ENCODE results near the gene ZBTB38.

The ZBTB38 gene

DNA sequence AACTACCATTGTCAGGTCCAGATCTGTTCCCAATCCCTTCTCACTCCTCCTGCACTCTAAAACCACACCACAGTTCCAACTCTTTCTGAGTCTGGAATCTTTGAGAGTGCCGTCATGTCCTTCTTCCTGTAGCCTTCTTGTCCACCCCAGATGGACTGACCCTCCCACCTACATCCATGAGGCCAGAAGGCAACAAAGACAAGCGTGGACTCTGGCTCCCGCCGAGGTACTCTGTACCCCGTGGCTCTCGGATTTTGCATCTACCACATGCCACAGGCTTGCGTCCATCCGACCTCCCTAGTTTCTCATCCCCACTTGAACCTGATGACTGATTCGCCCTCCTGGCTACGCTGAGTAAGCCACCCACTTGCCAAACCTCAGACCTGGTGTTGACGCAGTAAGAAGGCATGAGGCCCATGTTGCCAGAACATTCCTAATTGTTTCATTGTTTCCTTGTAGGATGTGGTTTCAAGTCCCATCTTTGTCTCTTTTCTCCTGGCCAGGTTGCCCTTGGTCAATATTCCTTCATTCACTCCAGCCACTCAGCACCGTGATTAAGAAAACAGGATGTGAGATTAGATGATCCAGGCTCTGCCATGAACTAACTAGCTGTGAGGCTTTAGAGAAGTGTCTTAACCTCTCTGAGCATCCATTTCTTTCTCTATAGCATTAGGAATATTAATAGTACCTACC is 1.1 kb upstream of the ZBTB38 start:
- Histone ChIP-seq H3K27ac (ENCODE audit: low read depth in 2 of 2, low read length in 2 of 2) (peak overlapping the region; percentile 90 to 94), H3K4me1 (ENCODE audit: control insufficient read depth in 2 of 2, insufficient read depth in 2 of 2, low read length in 2 of 2) (peaks cover 16 to 38% of the 10 kb centered on the region in 2 donors)

DNA sequence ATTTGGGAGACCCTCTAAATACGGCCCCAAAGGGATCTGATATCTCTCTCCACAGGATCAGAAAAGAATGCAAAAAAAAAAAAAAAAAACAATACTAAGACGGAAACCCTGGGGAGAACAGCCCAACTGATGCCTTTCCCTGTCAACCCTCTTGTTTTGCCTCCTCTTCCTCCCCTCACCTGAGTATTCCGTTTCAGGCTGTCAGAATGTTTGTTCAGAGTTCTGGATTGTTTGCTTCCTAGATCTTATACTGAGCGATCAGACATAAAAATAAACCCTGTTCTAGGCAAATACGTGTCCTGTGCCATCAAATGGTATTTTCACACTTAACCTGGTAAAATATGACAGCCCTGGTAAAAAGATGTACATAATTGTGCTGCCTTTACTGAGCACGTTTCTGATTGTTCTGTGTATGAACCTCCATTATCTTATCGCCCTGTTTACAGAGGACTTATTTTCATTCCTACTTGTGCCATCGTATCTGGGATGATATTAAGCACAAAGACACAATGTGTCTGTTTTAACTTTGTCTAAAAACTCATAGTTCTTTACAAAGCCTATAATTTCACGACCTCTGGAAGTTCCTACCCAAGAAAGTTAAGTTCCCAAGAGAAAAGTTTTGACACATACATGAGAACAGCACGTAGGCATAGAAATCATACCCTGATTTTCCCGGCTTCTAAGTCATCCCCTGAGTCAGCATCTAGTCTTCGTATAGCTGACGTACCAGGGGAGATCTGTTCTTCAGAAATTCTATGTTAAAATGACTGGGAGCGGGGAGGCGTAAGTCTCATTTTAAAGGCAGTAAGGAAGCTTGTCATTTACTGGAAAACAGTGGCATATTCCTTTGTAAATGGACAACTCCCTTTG is 856 bp downstream of the ZBTB38 start:
- peak overlapping the region; percentile 49 to 56 for H3K4me3 ChIP-seq (ENCODE audit: low read length in 2 of 2)
- peak overlapping the region; percentile 69 to 82 for H3K9ac ChIP-seq (ENCODE audit: low read depth in 1 of 2, low read length in 2 of 2)
- no peaks in the 10 kb centered on the region for H3K36me3 ChIP-seq (ENCODE audit: control insufficient read depth in 2 of 2, insufficient read depth in 2 of 2, low read length in 2 of 2)
- H3K27ac ChIP-seq (ENCODE audit: low read depth in 2 of 2, low read length in 2 of 2): peak overlapping the region; percentile 90 to 94
- no peaks in the 10 kb centered on the region for H3K9me3 ChIP-seq (ENCODE audit: control insufficient read depth in 2 of 2, low read length in 2 of 2)
- H3K4me1 ChIP-seq (ENCODE audit: control insufficient read depth in 2 of 2, insufficient read depth in 2 of 2, low read length in 2 of 2): peaks cover 16 to 38% of the 10 kb centered on the region in 2 donors
- H3K27me3 ChIP-seq (ENCODE audit: control insufficient read depth in 2 of 2, insufficient read depth in 2 of 2, low read length in 2 of 2): no peaks in the 10 kb centered on the region

More for the DNA sequence above, 1.1 kb upstream of the ZBTB38 start:
- H3K9me3 ChIP-seq (ENCODE audit: control insufficient read depth in 2 of 2, low read length in 2 of 2): no peaks in the 10 kb centered on the region
- H3K36me3 ChIP-seq (ENCODE audit: control insufficient read depth in 2 of 2, insufficient read depth in 2 of 2, low read length in 2 of 2): no peaks in the 10 kb centered on the region
- H3K9ac ChIP-seq (ENCODE audit: low read depth in 1 of 2, low read length in 2 of 2): peak overlapping the region; percentile 69 to 82
- H3K27me3 ChIP-seq (ENCODE audit: control insufficient read depth in 2 of 2, insufficient read depth in 2 of 2, low read length in 2 of 2): no peaks in the 10 kb centered on the region
- no peak overlapping the region for H3K4me3 ChIP-seq (ENCODE audit: low read length in 2 of 2)

DNA sequence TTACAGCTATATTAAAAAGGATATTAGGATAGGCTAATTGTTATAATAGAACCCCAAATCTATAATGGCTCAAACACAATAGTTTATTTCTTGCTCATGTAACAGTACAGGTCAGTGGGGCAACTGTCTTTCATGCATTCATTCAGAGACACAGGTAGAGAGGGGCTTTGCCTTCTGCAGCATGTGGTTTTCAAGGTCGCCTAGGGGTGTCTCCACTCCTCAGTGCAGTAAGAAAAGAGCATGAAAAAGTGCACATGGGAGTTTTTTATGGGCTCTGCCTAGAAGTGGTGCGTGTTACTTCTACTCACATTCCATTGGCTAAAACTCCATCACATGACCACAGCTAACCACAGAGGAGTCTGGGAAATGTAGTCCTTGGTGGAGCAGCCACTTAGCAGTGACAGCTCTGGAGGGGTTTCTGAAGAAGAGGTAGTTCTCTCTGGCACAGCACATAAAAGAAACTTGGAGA is 1.8 kb downstream of the ZBTB38 start:
- Histone ChIP-seq H3K4me3 (ENCODE audit: low read length in 2 of 2) (peak overlapping the region in 1 of 2 donors; percentile 20), H3K9me3 (ENCODE audit: control insufficient read depth in 2 of 2, low read length in 2 of 2) (no peaks in the 10 kb centered on the region), H3K36me3 (ENCODE audit: control insufficient read depth in 2 of 2, insufficient read depth in 2 of 2, low read length in 2 of 2) (no peaks in the 10 kb centered on the region), H3K4me1 (ENCODE audit: control insufficient read depth in 2 of 2, insufficient read depth in 2 of 2, low read length in 2 of 2) (peaks cover 16 to 38% of the 10 kb centered on the region in 2 donors), H3K9ac (ENCODE audit: low read depth in 1 of 2, low read length in 2 of 2) (peak overlapping the region in 1 of 2 donors; percentile 69), H3K27me3 (ENCODE audit: control insufficient read depth in 2 of 2, insufficient read depth in 2 of 2, low read length in 2 of 2) (no peaks in the 10 kb centered on the region), H3K27ac (ENCODE audit: low read depth in 2 of 2, low read length in 2 of 2) (peak overlapping the region; percentile 90 to 94)

DNA sequence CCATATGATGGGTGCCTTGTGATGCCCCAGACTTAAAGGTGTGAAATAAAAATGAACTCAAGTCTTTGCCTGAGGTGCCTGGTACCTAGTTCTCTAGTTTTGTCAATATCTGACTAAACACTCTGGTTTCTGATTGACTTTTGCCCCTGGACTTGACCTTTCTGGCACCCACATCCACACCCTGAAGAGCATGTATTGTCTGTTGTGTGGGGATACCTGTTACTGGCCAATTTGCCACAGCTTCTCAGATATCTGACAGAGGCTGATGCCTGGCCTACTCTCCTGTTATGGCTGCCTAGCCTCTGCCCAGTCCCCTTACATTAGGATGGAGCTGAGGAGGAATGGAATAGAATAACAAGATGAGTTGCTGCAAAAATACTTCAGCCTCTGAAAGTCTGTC is 3.6 kb downstream of the ZBTB38 start:
- Histone ChIP-seq H3K9ac (ENCODE audit: low read depth in 1 of 2, low read length in 2 of 2) (no peak overlapping the region), H3K9me3 (ENCODE audit: control insufficient read depth in 2 of 2, low read length in 2 of 2) (no peaks in the 10 kb centered on the region), H3K4me3 (ENCODE audit: low read length in 2 of 2) (no peak overlapping the region), H3K27ac (ENCODE audit: low read depth in 2 of 2, low read length in 2 of 2) (peak overlapping the region in 1 of 2 donors; percentile 17), H3K27me3 (ENCODE audit: control insufficient read depth in 2 of 2, insufficient read depth in 2 of 2, low read length in 2 of 2) (no peaks in the 10 kb centered on the region), H3K4me1 (ENCODE audit: control insufficient read depth in 2 of 2, insufficient read depth in 2 of 2, low read length in 2 of 2) (peaks cover 15 to 35% of the 10 kb centered on the region in 2 donors), H3K36me3 (ENCODE audit: control insufficient read depth in 2 of 2, insufficient read depth in 2 of 2, low read length in 2 of 2) (peaks cover 2 to 4% of the 10 kb centered on the region in 2 donors)

DNA sequence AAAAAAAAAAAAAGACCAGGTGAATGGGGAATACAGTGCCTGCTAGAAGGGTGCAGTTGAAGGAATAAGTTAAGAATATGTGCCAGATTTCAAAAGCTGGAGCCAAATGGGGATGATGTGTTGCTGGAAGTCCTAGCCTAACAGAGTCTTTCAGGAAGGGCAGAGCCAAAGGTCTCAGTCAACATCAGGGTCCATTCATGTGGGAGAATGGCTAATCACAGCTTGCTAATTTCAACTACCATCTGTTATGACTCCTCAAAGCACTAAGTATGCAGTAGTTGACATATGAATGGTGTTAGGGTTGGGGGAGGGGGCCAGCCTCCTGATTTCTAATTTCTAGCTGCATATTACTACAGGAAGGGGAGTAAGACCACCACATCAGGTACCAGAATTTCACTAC is 4.4 kb downstream of the ZBTB38 start:
- no peak overlapping the region for H3K4me3 ChIP-seq (ENCODE audit: low read length in 2 of 2)
- H3K27me3 ChIP-seq (ENCODE audit: control insufficient read depth in 2 of 2, insufficient read depth in 2 of 2, low read length in 2 of 2): no peaks in the 10 kb centered on the region
- H3K4me1 ChIP-seq (ENCODE audit: control insufficient read depth in 2 of 2, insufficient read depth in 2 of 2, low read length in 2 of 2): peaks cover 18 to 31% of the 10 kb centered on the region in 2 donors
- no peak overlapping the region for H3K9ac ChIP-seq (ENCODE audit: low read depth in 1 of 2, low read length in 2 of 2)
- peaks cover 2 to 4% of the 10 kb centered on the region in 2 donors for H3K36me3 ChIP-seq (ENCODE audit: control insufficient read depth in 2 of 2, insufficient read depth in 2 of 2, low read length in 2 of 2)
- no peaks in the 10 kb centered on the region for H3K9me3 ChIP-seq (ENCODE audit: control insufficient read depth in 2 of 2, low read length in 2 of 2)
- peak overlapping the region in 1 of 2 donors; percentile 41 for H3K27ac ChIP-seq (ENCODE audit: low read depth in 2 of 2, low read length in 2 of 2)

DNA sequence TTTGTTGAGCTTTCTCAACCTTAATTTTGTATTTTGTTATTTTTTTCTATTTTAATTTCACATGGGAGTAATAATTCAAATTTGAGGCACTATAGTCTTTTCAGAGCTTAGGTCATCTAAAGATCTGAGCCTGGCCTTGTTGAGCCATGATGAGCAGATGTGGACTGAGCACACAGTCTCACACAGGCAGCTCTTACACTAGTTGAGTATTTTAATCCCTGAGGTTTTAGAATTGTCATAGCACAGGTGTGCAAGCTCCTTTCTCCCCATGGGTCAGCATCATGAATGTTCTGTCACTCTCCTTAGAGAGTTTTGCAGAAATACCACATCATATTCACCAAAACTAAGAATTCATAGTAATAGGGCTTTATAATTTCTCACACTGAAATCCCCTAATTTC is 4.9 kb downstream of the ZBTB38 start:
- peaks cover 2 to 4% of the 10 kb centered on the region in 2 donors for H3K36me3 ChIP-seq (ENCODE audit: control insufficient read depth in 2 of 2, insufficient read depth in 2 of 2, low read length in 2 of 2)
- no peaks in the 10 kb centered on the region for H3K27me3 ChIP-seq (ENCODE audit: control insufficient read depth in 2 of 2, insufficient read depth in 2 of 2, low read length in 2 of 2)
- H3K9me3 ChIP-seq (ENCODE audit: control insufficient read depth in 2 of 2, low read length in 2 of 2): no peaks in the 10 kb centered on the region
- no peak overlapping the region for H3K4me3 ChIP-seq (ENCODE audit: low read length in 2 of 2)
- no peak overlapping the region for H3K9ac ChIP-seq (ENCODE audit: low read depth in 1 of 2, low read length in 2 of 2)
- H3K4me1 ChIP-seq (ENCODE audit: control insufficient read depth in 2 of 2, insufficient read depth in 2 of 2, low read length in 2 of 2): peaks cover 12 to 26% of the 10 kb centered on the region in 2 donors
- peak overlapping the region in 1 of 2 donors; percentile 41 for H3K27ac ChIP-seq (ENCODE audit: low read depth in 2 of 2, low read length in 2 of 2)

DNA sequence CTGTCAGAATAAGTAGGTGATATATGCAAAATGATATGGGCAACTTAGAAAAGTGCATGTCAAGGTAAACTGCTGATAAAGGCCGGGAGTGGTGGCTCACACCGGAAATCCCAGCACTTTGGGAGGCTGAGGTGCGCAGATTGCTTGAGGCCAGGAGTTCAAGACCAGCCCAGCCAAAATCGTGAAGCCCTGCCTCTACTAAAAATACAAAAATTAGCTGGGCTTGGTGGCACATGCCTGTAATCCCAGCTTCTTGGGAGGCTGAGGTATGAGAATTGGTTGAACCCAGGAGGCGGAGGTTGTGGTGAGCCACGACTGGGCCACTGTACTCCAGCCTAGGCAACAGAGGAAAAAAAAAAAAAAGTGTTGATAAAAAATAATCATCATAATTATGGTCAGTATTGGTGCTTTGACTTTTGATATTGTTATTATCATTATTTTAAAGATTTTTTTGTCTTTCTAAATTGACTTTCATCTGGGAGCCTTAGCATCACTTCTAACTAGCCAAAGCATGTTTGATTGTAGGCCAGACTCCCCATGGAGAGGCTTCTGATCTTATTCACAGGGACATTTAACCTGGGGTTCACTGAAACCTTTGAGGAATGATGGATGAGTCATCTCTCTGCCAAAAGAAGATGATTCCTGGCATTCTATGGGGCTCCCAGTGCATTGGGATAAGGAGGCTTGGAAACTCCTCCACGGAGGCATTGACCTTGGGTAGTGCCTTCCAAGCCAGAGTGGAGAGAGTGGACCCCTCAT is 5.6 kb downstream of the ZBTB38 start:
- Histone ChIP-seq H3K27ac (ENCODE audit: low read depth in 2 of 2, low read length in 2 of 2) (no peak overlapping the region), H3K36me3 (ENCODE audit: control insufficient read depth in 2 of 2, insufficient read depth in 2 of 2, low read length in 2 of 2) (peaks cover 2 to 4% of the 10 kb centered on the region in 2 donors), H3K9me3 (ENCODE audit: control insufficient read depth in 2 of 2, low read length in 2 of 2) (no peaks in the 10 kb centered on the region), H3K4me1 (ENCODE audit: control insufficient read depth in 2 of 2, insufficient read depth in 2 of 2, low read length in 2 of 2) (peaks cover 6 to 19% of the 10 kb centered on the region in 2 donors), H3K4me3 (ENCODE audit: low read length in 2 of 2) (no peak overlapping the region), H3K9ac (ENCODE audit: low read depth in 1 of 2, low read length in 2 of 2) (no peak overlapping the region), H3K27me3 (ENCODE audit: control insufficient read depth in 2 of 2, insufficient read depth in 2 of 2, low read length in 2 of 2) (no peaks in the 10 kb centered on the region)

- Histone ChIP-seq H3K27ac (ENCODE audit: low read depth in 2 of 2, low read length in 2 of 2) (peak overlapping the region; percentile 87 to 90), H3K4me1 (ENCODE audit: control insufficient read depth in 2 of 2, insufficient read depth in 2 of 2, low read length in 2 of 2) (peaks cover 6 to 12% of the 10 kb centered on the region in 2 donors), H3K36me3 (ENCODE audit: control insufficient read depth in 2 of 2, insufficient read depth in 2 of 2, low read length in 2 of 2) (peaks cover 4 to 8% of the 10 kb centered on the region in 2 donors), H3K9me3 (ENCODE audit: control insufficient read depth in 2 of 2, low read length in 2 of 2) (no peaks in the 10 kb centered on the region), H3K9ac (ENCODE audit: low read depth in 1 of 2, low read length in 2 of 2) (no peak overlapping the region), H3K27me3 (ENCODE audit: control insufficient read depth in 2 of 2, insufficient read depth in 2 of 2, low read length in 2 of 2) (no peaks in the 10 kb centered on the region), H3K4me3 (ENCODE audit: low read length in 2 of 2) (no peak overlapping the region)
These were observed 7.3 kb downstream of the ZBTB38 start for GRCh38 chr3:141375381-141376301.

DNA sequence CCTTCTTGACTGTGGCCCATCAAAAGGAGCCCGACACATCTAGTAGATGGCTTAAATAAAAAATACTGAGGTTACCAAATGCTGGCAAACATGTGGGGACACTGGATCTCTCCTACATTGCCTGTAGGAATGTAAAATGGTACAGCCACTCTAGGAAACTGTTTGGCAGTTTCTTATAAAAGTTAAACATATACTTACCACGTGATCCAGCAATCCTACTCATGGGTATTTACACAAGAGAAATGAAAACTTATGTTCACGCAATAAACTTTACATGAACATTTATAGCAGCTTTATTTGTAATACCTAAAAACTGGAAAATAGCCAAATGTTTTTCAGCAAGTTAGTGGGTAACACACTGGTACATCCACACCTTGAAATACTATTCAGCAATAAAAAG is 9.1 kb downstream of the ZBTB38 start:
- peaks cover 6 to 12% of the 10 kb centered on the region in 2 donors for H3K4me1 ChIP-seq (ENCODE audit: control insufficient read depth in 2 of 2, insufficient read depth in 2 of 2, low read length in 2 of 2)

More for the DNA sequence above, 9.1 kb downstream of the ZBTB38 start:
- no peaks in the 10 kb centered on the region for H3K9me3 ChIP-seq (ENCODE audit: control insufficient read depth in 2 of 2, low read length in 2 of 2)
- H3K9ac ChIP-seq (ENCODE audit: low read depth in 1 of 2, low read length in 2 of 2): peak overlapping the region in 1 of 2 donors; percentile 4
- peak overlapping the region; percentile 87 to 90 for H3K27ac ChIP-seq (ENCODE audit: low read depth in 2 of 2, low read length in 2 of 2)
- no peaks in the 10 kb centered on the region for H3K27me3 ChIP-seq (ENCODE audit: control insufficient read depth in 2 of 2, insufficient read depth in 2 of 2, low read length in 2 of 2)
- peak overlapping the region in 1 of 2 donors; percentile 13 for H3K4me3 ChIP-seq (ENCODE audit: low read length in 2 of 2)
- peaks cover 11 to 12% of the 10 kb centered on the region in 2 donors for H3K36me3 ChIP-seq (ENCODE audit: control insufficient read depth in 2 of 2, insufficient read depth in 2 of 2, low read length in 2 of 2)
